Stimulated activated naive CD8-positive, alpha-beta T cell treated with anti-CD3 and anti-CD28 coated beads, Interleukin-15, amount 100 ng/mL, for 72 hours (primary cell): ENCODE data around the gene PDE7B.

Experiments used
- ATAC-seq: fragments of 150-1000 bp; cut with Tn5 transposase; 2 replicates; pipeline ENCODE4 v1.10.0; 2021; ENCODE audit warnings: mild to moderate bottlenecking, moderate library complexity
- DNase-seq, 2 donors: peaks; one replicate each; pipeline ENCODE4 v3.0.0; 2021 to 2022
- H3K27ac Mint-ChIP-seq, 2 donors: one replicate each; pipeline ENCODE4 v1.8.0; 2022; ENCODE audit warnings: mild to moderate bottlenecking in 2 of 2, mixed read lengths in 2 of 2, moderate library complexity in 2 of 2
- H3K27me3 Mint-ChIP-seq: one replicate; pipeline ENCODE4 v1.8.0; 2022; ENCODE audit warnings: mixed read lengths
- H3K4me1 Mint-ChIP-seq: one replicate; pipeline ENCODE4 v1.8.0; 2022; ENCODE audit warnings: mild to moderate bottlenecking, mixed read lengths
- H3K4me3 Mint-ChIP-seq, 2 donors: one replicate each; pipeline ENCODE4 v1.8.0; 2022; ENCODE audit warnings: mild to moderate bottlenecking in 2 of 2, mixed read lengths in 2 of 2, moderate library complexity in 1 of 2
- H3K9me3 Mint-ChIP-seq, 2 donors: one replicate each; pipeline ENCODE4 v1.8.0; 2022; ENCODE audit warnings: mixed read lengths in 2 of 2

Gene PDE7B

DNA sequence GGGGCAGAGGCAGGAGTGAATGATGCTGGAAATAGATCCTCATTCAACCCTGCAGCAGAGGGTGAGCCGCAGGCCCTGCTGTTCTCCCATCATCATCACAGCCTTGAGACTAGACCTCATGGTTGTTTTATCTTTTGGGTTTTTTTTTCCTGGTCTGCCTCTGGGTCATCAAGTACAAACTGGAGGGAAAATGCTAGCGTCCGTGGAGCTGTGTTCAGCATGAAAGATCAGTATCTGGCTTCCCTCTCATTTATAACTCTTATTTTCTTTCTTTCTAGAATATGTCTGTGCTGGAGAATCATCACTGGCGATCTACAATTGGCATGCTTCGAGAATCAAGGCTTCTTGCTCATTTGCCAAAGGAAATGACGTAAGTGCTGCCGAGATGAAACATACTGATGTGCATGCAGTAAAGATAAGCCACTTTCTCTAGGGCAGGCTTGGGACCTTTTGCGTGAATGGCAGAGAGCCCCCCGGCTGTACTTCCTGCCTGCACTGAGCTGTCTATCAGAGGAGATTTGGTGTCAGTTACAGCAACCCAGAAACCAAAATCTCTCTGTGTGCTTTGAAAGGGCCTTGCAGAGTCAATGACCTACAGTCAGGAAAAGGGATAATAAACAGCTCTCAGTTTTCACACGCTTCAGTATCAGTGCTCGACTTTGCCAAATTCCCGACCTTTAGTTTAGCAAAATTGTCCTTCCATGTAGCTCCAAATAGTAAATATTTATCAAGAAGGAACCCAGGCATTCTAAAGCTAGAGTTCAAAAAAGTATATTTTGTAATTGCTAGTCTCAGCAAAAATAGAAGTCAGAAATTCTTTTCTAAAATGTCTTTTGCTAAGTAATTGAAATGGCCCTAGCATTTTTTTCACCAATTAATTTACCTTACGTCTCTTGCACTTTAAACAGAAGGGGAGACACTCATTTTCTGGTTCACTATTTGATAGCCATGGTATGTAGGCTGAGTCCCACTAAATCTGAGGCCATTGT is 322.3 kb downstream of the PDE7B start:
- Mint-ChIP-seq H3K27me3 (no peaks in the 10 kb centered on the region), H3K9me3 (no peaks in the 10 kb centered on the region), H3K27ac (no peak overlapping the region), H3K4me3 (no peak overlapping the region), H3K4me1 (no peaks in the 10 kb centered on the region)
- DNase-seq (no peak), ATAC-seq (no peak)

DNA sequence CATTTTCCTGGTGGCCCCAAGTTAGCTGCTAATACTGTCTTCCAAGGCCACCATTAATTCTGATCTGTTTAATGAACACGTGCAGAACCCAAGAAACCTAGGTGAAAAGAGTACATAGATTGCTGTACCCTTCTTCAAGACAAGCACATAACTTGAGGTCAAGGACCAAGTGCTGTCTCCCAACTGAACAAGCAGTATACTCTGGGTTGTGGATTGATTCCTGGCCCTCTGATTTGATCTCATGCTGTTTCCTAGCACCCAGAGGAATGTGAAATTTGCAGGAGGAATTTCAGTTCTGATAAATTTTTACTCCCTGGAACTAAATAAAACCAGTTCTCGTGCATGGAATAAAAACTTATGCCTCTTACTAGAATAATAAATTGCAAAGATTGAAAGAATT is 323.0 kb downstream of the PDE7B start:
- no peak overlapping the region for H3K4me3 Mint-ChIP-seq
- ATAC-seq (no peak), DNase-seq (no peak)
- H3K27me3 Mint-ChIP-seq, result no peaks in the 10 kb centered on the region
- no peaks in the 10 kb centered on the region for H3K9me3 Mint-ChIP-seq
- no peak overlapping the region for H3K27ac Mint-ChIP-seq
- no peaks in the 10 kb centered on the region for H3K4me1 Mint-ChIP-seq

DNA sequence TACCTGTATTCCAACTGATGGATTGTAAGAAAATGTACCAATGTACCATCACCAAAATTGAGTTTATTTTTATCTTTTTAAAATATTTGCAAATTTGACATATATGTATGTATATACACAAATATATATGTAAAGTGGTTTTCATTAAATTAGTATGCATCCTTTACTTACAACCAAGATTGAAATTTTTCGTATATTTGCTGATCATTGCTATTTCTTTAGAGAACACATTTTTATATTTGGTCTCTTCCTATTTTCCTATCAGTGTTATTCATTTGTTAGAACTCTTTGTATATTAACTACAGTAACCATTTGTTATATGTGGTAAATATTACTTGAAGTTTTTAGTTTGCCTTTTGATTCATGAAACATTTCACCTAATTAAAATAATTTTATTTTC is 324.4 kb downstream of the PDE7B start:
- DNase-seq, result no peak
- Mint-ChIP-seq H3K27me3 (no peaks in the 10 kb centered on the region), H3K4me3 (no peak overlapping the region), H3K4me1 (no peaks in the 10 kb centered on the region), H3K9me3 (no peaks in the 10 kb centered on the region), H3K27ac (no peak overlapping the region)
- no peak for ATAC-seq

DNA sequence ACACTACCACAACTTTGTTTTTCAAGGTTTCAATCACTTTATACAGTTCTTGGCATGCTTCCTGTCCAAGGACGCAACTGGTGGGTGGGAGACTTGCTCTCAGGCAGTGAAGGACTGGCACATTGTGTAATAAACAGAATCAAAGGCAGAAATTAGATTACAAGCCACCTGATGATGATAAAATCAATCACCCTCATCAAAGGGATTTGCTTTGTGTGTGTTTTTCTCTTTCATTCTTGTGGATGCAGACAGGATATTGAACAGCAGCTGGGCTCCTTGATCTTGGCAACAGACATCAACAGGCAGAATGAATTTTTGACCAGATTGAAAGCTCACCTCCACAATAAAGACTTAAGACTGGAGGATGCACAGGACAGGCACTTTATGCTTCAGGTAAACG is 327.2 kb downstream of the PDE7B start:
- Mint-ChIP-seq H3K4me1 (no peaks in the 10 kb centered on the region), H3K27me3 (no peaks in the 10 kb centered on the region), H3K4me3 (no peak overlapping the region), H3K9me3 (no peaks in the 10 kb centered on the region), H3K27ac (no peak overlapping the region)
- ATAC-seq, result no peak
- DNase-seq, result no peak

DNA sequence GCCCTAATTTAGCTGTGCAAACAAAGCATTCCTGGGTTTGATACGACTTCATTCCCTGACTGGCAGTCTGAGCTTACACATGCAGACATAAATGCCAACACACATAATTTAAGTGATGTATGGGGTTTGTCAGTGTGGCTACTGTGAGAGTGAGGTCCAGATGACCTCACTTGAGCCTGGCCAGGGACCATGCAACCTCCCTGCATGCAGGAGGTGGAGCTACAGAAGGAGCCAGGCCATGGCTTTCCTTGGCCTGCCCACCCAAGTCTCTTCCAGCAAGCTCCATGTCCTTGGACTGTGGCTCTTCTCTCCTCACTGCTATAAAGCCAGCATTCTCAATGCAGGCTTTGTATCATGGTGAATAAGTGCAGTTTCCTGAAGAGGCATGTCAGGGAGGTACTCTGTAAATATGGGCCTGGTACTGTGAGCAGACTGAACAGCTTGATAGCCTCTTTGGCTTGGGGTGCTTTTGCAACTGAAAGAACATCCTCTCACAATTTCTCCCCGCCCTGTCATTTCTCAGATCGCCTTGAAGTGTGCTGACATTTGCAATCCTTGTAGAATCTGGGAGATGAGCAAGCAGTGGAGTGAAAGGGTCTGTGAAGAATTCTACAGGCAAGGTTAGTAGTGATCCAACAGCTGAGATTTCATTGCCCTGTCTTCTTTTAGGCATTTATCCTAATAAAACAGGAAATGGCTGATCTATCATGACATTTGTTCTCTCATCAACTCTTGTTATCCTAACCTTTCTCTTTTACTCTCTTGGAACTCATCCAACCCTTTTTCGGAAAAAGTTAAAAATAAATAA is 329.4 kb downstream of the PDE7B start:
- no peak for DNase-seq
- Mint-ChIP-seq H3K9me3 (no peaks in the 10 kb centered on the region), H3K4me1 (no peaks in the 10 kb centered on the region), H3K4me3 (no peak overlapping the region), H3K27me3 (no peaks in the 10 kb centered on the region), H3K27ac (no peak overlapping the region)
- ATAC-seq, result no peak

DNA sequence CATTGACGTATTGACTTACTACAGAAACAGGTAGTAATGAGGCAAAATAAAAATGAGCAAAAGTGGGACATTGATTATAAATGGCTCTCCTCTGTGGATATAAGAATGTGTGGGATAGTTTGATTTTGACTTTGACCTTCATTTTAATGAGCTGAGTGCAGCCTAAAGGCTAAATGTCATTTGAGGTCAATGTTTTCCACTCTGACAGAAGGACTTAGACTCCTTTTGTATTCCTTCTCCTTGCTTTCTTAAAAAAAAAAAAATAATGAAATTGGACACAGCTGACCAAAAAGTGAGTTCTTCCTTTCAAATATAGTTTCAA is 330.0 kb downstream of the PDE7B start:
- no peaks in the 10 kb centered on the region for H3K4me1 Mint-ChIP-seq
- no peak for ATAC-seq
- DNase-seq, result no peak
- H3K4me3 Mint-ChIP-seq, result no peak overlapping the region
- H3K27ac Mint-ChIP-seq, result no peak overlapping the region
- no peaks in the 10 kb centered on the region for H3K9me3 Mint-ChIP-seq
- H3K27me3 Mint-ChIP-seq, result no peaks in the 10 kb centered on the region

DNA sequence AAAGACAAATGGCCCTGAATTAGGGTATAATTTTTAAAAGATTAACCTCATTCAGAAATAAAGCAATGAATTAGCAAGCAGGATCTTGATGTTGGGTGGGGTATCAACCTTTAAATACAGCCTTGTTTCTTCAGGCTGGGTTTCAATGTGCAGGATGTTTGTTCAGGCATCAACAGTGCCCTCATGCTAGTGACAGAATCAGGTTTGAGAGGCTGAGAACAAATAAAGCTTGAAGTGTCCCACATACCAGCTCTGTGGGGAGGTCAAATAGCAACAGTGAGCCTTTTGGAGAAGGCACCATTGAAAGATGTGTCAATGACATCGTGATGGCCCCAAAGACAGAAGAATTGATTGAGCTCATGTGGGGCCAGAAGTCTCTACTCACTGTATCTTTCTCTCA is 330.4 kb downstream of the PDE7B start:
- H3K27me3 Mint-ChIP-seq, result no peaks in the 10 kb centered on the region
- no peak overlapping the region for H3K4me3 Mint-ChIP-seq
- DNase-seq (no peak), ATAC-seq (no peak)
- no peak overlapping the region for H3K27ac Mint-ChIP-seq
- H3K9me3 Mint-ChIP-seq, result no peaks in the 10 kb centered on the region
- H3K4me1 Mint-ChIP-seq, result no peaks in the 10 kb centered on the region

GRCh38 chr6:136184738-136185137 is 333.2 kb downstream of the PDE7B start:
- no peak for DNase-seq
- no peaks in the 10 kb centered on the region for H3K27me3 Mint-ChIP-seq
- H3K27ac Mint-ChIP-seq, result no peak overlapping the region
- no peaks in the 10 kb centered on the region for H3K9me3 Mint-ChIP-seq
- no peak for ATAC-seq
- H3K4me1 Mint-ChIP-seq, result no peaks in the 10 kb centered on the region
- no peak overlapping the region for H3K4me3 Mint-ChIP-seq

DNA sequence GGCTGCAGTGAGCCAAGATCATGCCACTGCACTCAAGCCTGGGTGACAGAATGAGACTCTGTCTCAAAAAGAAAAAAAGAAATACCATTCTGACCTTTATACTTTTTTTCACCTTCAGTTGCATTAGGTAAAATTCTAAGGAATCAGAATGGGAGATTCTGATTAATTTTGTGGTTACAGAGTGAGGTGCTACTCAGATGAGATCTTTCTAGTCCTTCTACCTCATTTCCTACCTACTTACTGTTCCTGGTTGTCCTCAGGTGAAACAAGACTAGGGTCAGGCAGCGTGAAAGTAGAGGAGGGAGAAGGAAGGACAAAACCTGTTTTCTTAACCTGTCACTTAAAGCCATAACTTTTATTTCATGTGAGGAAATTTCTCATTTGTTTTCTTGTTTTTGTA is 334.9 kb downstream of the PDE7B start:
- Mint-ChIP-seq H3K4me1 (no peaks in the 10 kb centered on the region), H3K9me3 (no peaks in the 10 kb centered on the region), H3K27me3 (no peaks in the 10 kb centered on the region), H3K27ac (no peak overlapping the region), H3K4me3 (no peak overlapping the region)
- ATAC-seq (no peak), DNase-seq (no peak)

DNA sequence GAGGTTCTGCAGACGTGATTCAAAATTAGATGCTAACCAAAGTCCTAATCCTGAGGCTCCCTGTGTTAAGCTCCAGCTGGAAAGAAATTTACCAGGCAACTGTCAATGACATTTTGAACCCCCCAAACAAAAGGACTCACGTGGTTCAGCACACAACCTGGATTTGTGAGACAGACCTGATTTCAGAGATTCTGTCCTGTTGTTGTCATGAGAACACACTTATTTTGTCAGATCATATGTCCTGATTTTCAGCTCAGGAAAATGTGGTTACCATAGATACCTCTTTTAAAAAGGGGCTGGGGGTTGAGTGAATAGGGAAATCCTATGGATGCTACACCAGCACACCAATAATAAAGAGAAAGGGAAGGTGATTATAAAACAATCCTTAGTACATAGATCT is 337.0 kb downstream of the PDE7B start:
- Mint-ChIP-seq H3K27ac (no peak overlapping the region), H3K27me3 (no peaks in the 10 kb centered on the region), H3K4me1 (no peaks in the 10 kb centered on the region), H3K4me3 (no peak overlapping the region), H3K9me3 (no peaks in the 10 kb centered on the region)
- no peak for DNase-seq
- no peak for ATAC-seq

- no peak for ATAC-seq
- H3K27me3 Mint-ChIP-seq, result no peaks in the 10 kb centered on the region
- H3K4me1 Mint-ChIP-seq, result no peaks in the 10 kb centered on the region
- no peak overlapping the region for H3K4me3 Mint-ChIP-seq
- no peak overlapping the region for H3K27ac Mint-ChIP-seq
- no peak for DNase-seq
- no peaks in the 10 kb centered on the region for H3K9me3 Mint-ChIP-seq
Observed at GRCh38 chr6:136189104-136189503, 337.6 kb downstream of the PDE7B start.

GRCh38 chr6:136191606-136192312 is 340.3 kb downstream of the PDE7B start:
- no peaks in the 10 kb centered on the region for H3K9me3 Mint-ChIP-seq
- ATAC-seq (no peak), DNase-seq (no peak)
- no peaks in the 10 kb centered on the region for H3K4me1 Mint-ChIP-seq
- H3K27ac Mint-ChIP-seq, result no peak overlapping the region
- H3K4me3 Mint-ChIP-seq, result no peak overlapping the region
- H3K27me3 Mint-ChIP-seq, result no peaks in the 10 kb centered on the region

DNA sequence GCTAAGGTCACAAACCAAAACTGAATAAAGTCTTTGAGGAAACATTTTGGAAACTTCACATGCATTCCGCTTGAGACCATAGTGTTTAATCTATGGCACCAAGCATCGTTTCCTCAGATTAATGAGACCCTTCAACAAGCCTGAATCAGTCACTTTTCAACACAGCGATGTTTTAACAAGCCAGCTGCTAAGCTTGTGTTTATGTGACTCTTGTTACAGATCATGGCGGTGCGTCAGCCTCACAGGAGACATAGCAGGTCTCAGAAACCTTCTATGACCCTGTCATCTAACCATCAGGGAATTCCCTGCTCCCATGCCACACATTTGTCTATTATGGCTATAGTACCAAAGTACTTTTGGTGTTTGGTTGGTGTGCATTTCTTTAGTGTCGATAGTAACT is 341.4 kb downstream of the PDE7B start:
- no peaks in the 10 kb centered on the region for H3K4me1 Mint-ChIP-seq
- H3K27me3 Mint-ChIP-seq, result no peaks in the 10 kb centered on the region
- H3K27ac Mint-ChIP-seq, result no peak overlapping the region
- no peaks in the 10 kb centered on the region for H3K9me3 Mint-ChIP-seq
- H3K4me3 Mint-ChIP-seq, result no peak overlapping the region
- DNase-seq, result no peak
- no peak for ATAC-seq

GRCh38 chr6:136201732-136202131 is 350.2 kb downstream of the PDE7B start:
- ATAC-seq (no peak), DNase-seq (no peak)
- H3K27ac Mint-ChIP-seq, result no peak overlapping the region
- H3K4me1 Mint-ChIP-seq, result no peaks in the 10 kb centered on the region
- H3K4me3 Mint-ChIP-seq, result no peak overlapping the region
- H3K27me3 Mint-ChIP-seq, result no peaks in the 10 kb centered on the region
- no peaks in the 10 kb centered on the region for H3K9me3 Mint-ChIP-seq

DNA sequence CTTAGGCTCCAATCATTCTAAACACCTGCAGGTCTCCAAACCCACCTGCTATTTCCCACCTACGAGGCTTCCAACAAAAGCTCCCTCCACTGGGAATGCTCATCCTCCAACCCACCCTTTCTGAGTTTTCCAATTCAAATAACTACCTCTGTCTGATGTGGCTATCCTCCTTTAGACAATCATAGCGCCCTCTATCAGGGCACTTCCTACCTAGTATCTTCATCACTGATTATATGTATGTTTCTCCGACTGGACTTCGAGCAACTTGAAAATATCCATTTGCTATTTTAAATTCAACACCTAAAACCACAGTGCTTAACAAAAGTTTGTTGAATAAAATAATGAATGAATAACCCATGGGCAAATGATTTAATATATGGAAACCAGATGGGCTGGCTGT is 357.3 kb downstream of the PDE7B start:
- Mint-ChIP-seq H3K27me3 (no peaks in the 10 kb centered on the region), H3K9me3 (no peaks in the 10 kb centered on the region), H3K4me3 (no peak overlapping the region), H3K4me1 (no peaks in the 10 kb centered on the region), H3K27ac (no peak overlapping the region)
- ATAC-seq (no peak), DNase-seq (no peak)

DNA sequence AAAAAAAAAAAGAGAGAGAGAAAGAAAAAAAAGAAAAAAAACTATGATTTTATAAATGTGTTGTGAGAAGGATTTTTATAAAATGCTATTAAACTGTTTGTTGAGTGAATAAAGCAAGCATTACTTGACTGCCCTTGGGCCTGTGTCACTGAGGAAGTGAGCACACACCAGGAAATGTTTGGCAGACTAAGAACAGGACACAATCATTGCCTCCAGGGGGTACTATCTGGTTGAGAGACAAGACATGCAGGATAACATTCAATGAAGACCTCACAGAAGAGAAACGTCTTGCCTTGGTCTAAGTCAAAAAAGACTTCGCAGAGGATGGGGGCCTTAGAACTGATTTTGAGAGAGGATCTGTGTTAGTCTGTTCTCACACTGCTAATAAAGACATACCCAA is 358.0 kb downstream of the PDE7B start:
- no peak overlapping the region for H3K27ac Mint-ChIP-seq
- no peaks in the 10 kb centered on the region for H3K27me3 Mint-ChIP-seq
- H3K9me3 Mint-ChIP-seq, result no peaks in the 10 kb centered on the region
- no peak for ATAC-seq
- H3K4me1 Mint-ChIP-seq, result no peaks in the 10 kb centered on the region
- no peak overlapping the region for H3K4me3 Mint-ChIP-seq
- no peak for DNase-seq
